ENCODE data around the gene SSR4. TPM values are rescaled to one million over a fixed set of nuclear protein-coding genes. Genes with fewer than 3 reads are reported as not detected.

Gene SSR4
- total RNA-seq, 2 experiments from 2014 or later = 171 to 173 TPM

DNA sequence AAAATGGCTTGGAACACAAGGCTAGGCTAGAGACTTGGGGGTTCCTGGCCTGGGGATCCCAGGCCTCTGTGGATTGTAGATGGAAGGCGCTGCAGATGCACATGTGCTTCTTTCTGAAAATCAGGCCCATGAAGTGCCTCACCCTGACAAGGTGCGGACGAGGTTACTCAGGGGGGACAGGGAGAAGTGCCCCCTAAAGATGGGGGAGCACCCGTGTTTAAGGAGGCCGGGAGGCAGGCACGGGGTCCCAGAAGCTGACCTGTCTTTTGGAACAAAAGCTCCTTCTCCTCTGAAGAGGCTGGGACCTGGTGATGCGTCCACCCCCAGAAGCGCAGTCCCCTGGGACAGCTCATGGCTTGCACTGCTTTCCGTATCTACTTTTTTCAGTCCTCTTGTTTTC is 33.4 kb downstream of the SSR4 start:
- Mint-ChIP-seq H3K4me3 (peak overlapping the region; percentile 58), H3K27me3 (no peaks in the 10 kb centered on the region), H3K36me3 (ENCODE audit: low read depth) (no peaks in the 10 kb centered on the region), H3K4me1 (ENCODE audit: low read depth) (peaks cover 30% of the 10 kb centered on the region), H3K27ac (peak overlapping the region; percentile 46), H3K9me3 (no peaks in the 10 kb centered on the region)
- DNase-seq = no peak
- CTCF ChIA-PET = interaction anchor here (0.6 kb wide), 1 partner anchor 73 kb away, joined by 3 read pairs; no protein-coding TSS in a partner anchor
- Histone ChIP-seq H3K27me3 (ENCODE audit: control insufficient read depth in 1 of 2, insufficient read depth in 2 of 2, low read length in 2 of 2) (no peaks in the 10 kb centered on the region), H3K9me3 (ENCODE audit: control insufficient read depth in 1 of 2, insufficient read depth in 1 of 2, low read length in 2 of 2) (no peaks in the 10 kb centered on the region), H3K4me3 (ENCODE audit: low read length) (no peak overlapping the region), H3K27ac (ENCODE audit: low read depth in 1 of 2, low read length in 2 of 2) (no peak overlapping the region), H3K4me1 (ENCODE audit: insufficient read depth, low read length) (peaks cover 40% of the 10 kb centered on the region), H3K36me3 (ENCODE audit: insufficient read depth, low read length) (no peaks in the 10 kb centered on the region)
- intact Hi-C loops (cut with DNase I, micrococcal nuclease) = loop anchor here in 1 of 2 experiments (5.0 kb wide), 1 partner anchor 74 kb away; the partner anchor contains the start of gene AVPR2
- POLR2A ChIA-PET = no interaction called here
- TF ChIP-seq, protein P1, sequence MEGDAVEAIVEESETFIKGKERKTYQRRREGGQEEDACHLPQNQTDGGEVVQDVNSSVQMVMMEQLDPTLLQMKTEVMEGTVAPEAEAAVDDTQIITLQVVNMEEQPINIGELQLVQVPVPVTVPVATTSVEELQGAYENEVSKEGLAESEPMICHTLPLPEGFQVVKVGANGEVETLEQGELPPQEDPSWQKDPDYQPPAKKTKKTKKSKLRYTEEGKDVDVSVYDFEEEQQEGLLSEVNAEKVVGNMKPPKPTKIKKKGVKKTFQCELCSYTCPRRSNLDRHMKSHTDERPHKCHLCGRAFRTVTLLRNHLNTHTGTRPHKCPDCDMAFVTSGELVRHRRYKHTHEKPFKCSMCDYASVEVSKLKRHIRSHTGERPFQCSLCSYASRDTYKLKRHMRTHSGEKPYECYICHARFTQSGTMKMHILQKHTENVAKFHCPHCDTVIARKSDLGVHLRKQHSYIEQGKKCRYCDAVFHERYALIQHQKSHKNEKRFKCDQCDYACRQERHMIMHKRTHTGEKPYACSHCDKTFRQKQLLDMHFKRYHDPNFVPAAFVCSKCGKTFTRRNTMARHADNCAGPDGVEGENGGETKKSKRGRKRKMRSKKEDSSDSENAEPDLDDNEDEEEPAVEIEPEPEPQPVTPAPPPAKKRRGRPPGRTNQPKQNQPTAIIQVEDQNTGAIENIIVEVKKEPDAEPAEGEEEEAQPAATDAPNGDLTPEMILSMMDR (IDR thresholded peaks at IDR 0.05) = no peak
- no peak for ATAC-seq (ENCODE audit: poor library complexity)

DNA sequence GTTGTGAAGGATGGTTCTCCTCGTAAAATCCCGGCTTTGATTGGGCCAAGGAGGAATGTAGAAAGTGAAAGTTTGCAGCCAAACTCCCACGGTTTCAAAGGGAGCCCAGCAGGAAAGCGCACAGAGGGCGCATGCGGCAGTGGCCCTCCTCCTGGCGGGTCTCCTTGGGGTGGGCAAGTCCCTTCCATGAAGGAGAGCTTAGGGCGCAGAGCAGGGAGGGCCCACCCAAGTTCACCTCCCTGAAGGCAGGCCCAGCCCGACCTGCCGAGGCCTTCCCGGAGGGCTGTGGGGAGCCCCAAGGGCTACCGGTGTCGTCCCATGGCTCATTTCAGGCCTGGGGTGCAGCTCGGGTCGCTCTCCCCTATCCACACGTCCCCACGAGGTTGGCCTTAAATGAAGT is 33.8 kb downstream of the SSR4 start:
- peaks cover 39% of the 10 kb centered on the region for H3K4me1 ChIP-seq (ENCODE audit: insufficient read depth, low read length)
- Mint-ChIP-seq H3K4me1 (ENCODE audit: low read depth) (peaks cover 30% of the 10 kb centered on the region), H3K27me3 (no peaks in the 10 kb centered on the region), H3K36me3 (ENCODE audit: low read depth) (no peaks in the 10 kb centered on the region), H3K27ac (no peak overlapping the region), H3K4me3 (peak overlapping the region; percentile 15), H3K9me3 (no peaks in the 10 kb centered on the region)
- TF ChIP-seq, protein P1 (IDR thresholded peaks at IDR 0.05) = no peak
- no peaks in the 10 kb centered on the region for H3K36me3 ChIP-seq (ENCODE audit: insufficient read depth, low read length)
- no peak for ATAC-seq (ENCODE audit: poor library complexity)
- H3K27ac ChIP-seq (ENCODE audit: low read depth in 1 of 2, low read length in 2 of 2) = no peak overlapping the region
- POLR2A ChIA-PET = no interaction called here
- H3K4me3 ChIP-seq (ENCODE audit: low read length) = no peak overlapping the region
- DNase-seq = no peak
- intact Hi-C loops (cut with DNase I, micrococcal nuclease) = loop anchor here in 1 of 2 experiments (5.0 kb wide), 1 partner anchor 74 kb away; the partner anchor contains the start of gene AVPR2
- H3K9me3 ChIP-seq (ENCODE audit: control insufficient read depth in 1 of 2, insufficient read depth in 1 of 2, low read length in 2 of 2) = no peaks in the 10 kb centered on the region
- no peaks in the 10 kb centered on the region for H3K27me3 ChIP-seq (ENCODE audit: control insufficient read depth in 1 of 2, insufficient read depth in 2 of 2, low read length in 2 of 2)
- CTCF ChIA-PET = interaction anchor here (0.6 kb wide), 1 partner anchor 73 kb away, joined by 3 read pairs; no protein-coding TSS in a partner anchor

DNA sequence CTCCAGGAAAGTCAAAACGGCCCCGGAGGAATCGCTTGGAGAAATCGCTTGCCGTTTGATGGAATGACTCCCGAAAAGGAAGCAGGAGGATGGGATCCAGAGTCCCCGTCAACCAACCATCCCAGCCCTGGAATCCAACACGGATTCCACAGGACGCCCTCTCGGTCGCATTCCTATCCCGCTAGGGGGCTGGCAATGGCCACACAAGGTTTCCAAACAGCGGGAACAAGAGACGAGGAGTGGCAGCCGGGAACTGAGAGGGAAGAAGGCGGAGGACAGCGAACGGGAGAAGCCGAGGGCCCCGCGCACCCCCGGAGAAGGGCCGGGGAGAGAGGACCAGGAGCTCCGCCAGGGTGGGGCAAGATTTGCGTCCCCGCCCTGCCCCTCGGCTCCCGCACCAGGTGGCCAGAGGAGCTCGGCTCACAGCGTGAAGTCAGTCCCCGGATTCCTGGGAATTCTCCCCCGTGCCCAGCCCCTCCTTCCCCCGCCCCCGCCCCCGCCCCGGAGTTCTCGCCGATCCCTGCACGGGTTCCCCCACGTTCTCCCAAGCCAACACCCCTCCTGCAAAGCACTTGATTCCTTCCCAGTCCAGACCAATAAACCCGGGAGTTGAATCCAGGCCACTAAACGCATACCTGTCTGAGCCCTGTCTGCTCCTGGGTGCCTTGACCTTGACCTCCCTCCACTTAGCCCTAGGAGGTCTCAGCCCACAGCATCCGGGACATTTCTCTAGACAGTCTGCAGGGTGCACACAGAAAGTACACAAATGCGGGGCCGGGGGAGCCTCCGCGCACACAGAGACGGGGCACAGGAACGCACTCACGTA is 34.5 kb downstream of the SSR4 start:
- no peaks in the 10 kb centered on the region for H3K27me3 ChIP-seq (ENCODE audit: control insufficient read depth in 1 of 2, insufficient read depth in 2 of 2, low read length in 2 of 2)
- H3K9me3 ChIP-seq (ENCODE audit: control insufficient read depth in 1 of 2, insufficient read depth in 1 of 2, low read length in 2 of 2) = no peaks in the 10 kb centered on the region
- POLR2A ChIA-PET = no interaction called here
- H3K27ac ChIP-seq (ENCODE audit: low read depth in 1 of 2, low read length in 2 of 2) = no peak overlapping the region
- CTCF ChIA-PET = no interaction called here
- peak in 1 of 14 experiments; percentile 23 for DNase-seq
- Mint-ChIP-seq H3K27ac (no peak overlapping the region), H3K4me3 (peak overlapping the region; percentile 78), H3K4me1 (ENCODE audit: low read depth) (peaks cover 26% of the 10 kb centered on the region), H3K9me3 (no peaks in the 10 kb centered on the region), H3K27me3 (no peaks in the 10 kb centered on the region), H3K36me3 (ENCODE audit: low read depth) (no peaks in the 10 kb centered on the region)
- H3K4me1 ChIP-seq (ENCODE audit: insufficient read depth, low read length) = peaks cover 34% of the 10 kb centered on the region
- TF ChIP-seq, protein P1 (IDR thresholded peaks at IDR 0.05) = no peak
- peak; percentile 43 for ATAC-seq (ENCODE audit: poor library complexity)
- peak overlapping the region; percentile 34 for H3K4me3 ChIP-seq (ENCODE audit: low read length)
- intact Hi-C loops (cut with DNase I, micrococcal nuclease) = loop anchor here in 1 of 2 experiments (5.0 kb wide), 1 partner anchor 73 kb away; the partner anchor contains the start of gene AVPR2
- no peaks in the 10 kb centered on the region for H3K36me3 ChIP-seq (ENCODE audit: insufficient read depth, low read length)
